HEK293 (cell line): ENCODE results near the gene DNAH11.

ENCODE experiments used
- ATF2 ChIP-seq: fragments of 450-650 bp; formaldehyde crosslinking; IDR thresholded peaks from 2 replicates; pipeline ENCODE4 v1.5.1; 2016; ENCODE audit warnings: missing biosample characterization, missing genetic modification characterization, low read depth
- CTCF ChIP-seq: fragments of 450-650 bp; formaldehyde crosslinking; IDR thresholded peaks from 2 replicates; pipeline ENCODE4 v1.5.1; 2016; ENCODE audit warnings: missing biosample characterization, missing genetic modification characterization
- EGR2 ChIP-seq: fragments of 450-650 bp; formaldehyde crosslinking; IDR thresholded peaks from 2 replicates; pipeline ENCODE4 v1.5.1; 2016; ENCODE audit warnings: low read depth, missing biosample characterization, missing genetic modification characterization
- GLIS1 ChIP-seq: fragments of 450-650 bp; formaldehyde crosslinking; IDR thresholded peaks from 2 replicates; pipeline ENCODE4 v1.5.1; 2016; ENCODE audit warnings: missing biosample characterization, missing genetic modification characterization
- KLF17 ChIP-seq: fragments of 450-650 bp; formaldehyde crosslinking; IDR thresholded peaks from 2 replicates; pipeline ENCODE4 v1.5.1; 2016; ENCODE audit warnings: missing biosample characterization, missing genetic modification characterization
- OSR2 ChIP-seq: fragments of 450-650 bp; formaldehyde crosslinking; IDR thresholded peaks from 2 replicates; pipeline ENCODE4 v1.5.1; 2016; ENCODE audit warnings: missing biosample characterization, missing genetic modification characterization
- PATZ1 ChIP-seq: fragments of 450-650 bp; formaldehyde crosslinking; IDR thresholded peaks from 2 replicates; pipeline ENCODE4 v1.5.1; 2016; ENCODE audit warnings: missing biosample characterization, missing genetic modification characterization
- PRDM6 ChIP-seq: fragments of 450-650 bp; formaldehyde crosslinking; IDR thresholded peaks from 2 replicates; pipeline ENCODE4 v1.5.1; 2017; ENCODE audit warnings: missing biosample characterization, missing genetic modification characterization
- RBAK ChIP-seq: fragments of 450-650 bp; formaldehyde crosslinking; IDR thresholded peaks from 2 replicates; pipeline ENCODE4 v1.5.1; 2016; ENCODE audit warnings: missing biosample characterization, missing genetic modification characterization
- SP2 ChIP-seq: fragments of 450-650 bp; formaldehyde crosslinking; IDR thresholded peaks from 2 replicates; pipeline ENCODE4 v1.5.1; 2016; ENCODE audit warnings: missing biosample characterization, missing genetic modification characterization
- TCF7L2 ChIP-seq: IDR thresholded peaks from 2 replicates; pipeline ENCODE4 v1.6.1; 2011; ENCODE audit warnings: low read depth, mild to moderate bottlenecking, inconsistent platforms, low read length, moderate library complexity, borderline replicate concordance
- ZBTB26 ChIP-seq: fragments of 450-650 bp; formaldehyde crosslinking; optimal IDR thresholded peaks from 2 replicates; pipeline ENCODE3; 2016; ENCODE audit warnings: missing biosample characterization, mild to moderate bottlenecking, missing genetic modification characterization
- ZFP3 ChIP-seq: fragments of 450-650 bp; formaldehyde crosslinking; IDR thresholded peaks from 2 replicates; pipeline ENCODE4 v1.5.1; 2016; ENCODE audit warnings: low read depth, missing biosample characterization, missing genetic modification characterization
- ZNF121 ChIP-seq: fragments of 450-650 bp; formaldehyde crosslinking; IDR thresholded peaks from 2 replicates; pipeline ENCODE4 v1.5.1; 2016; ENCODE audit warnings: missing biosample characterization, missing genetic modification characterization
- ZNF133 ChIP-seq: fragments of 450-650 bp; formaldehyde crosslinking; IDR thresholded peaks from 2 replicates; pipeline ENCODE4 v1.5.1; 2016; ENCODE audit warnings: missing biosample characterization, missing genetic modification characterization
- ZNF155 ChIP-seq: fragments of 450-650 bp; formaldehyde crosslinking; IDR thresholded peaks from 2 replicates; pipeline ENCODE4 v1.5.1; 2016; ENCODE audit warnings: missing biosample characterization, missing genetic modification characterization
- ZNF16 ChIP-seq: fragments of 450-650 bp; formaldehyde crosslinking; IDR thresholded peaks from 2 replicates; pipeline ENCODE4 v1.5.1; 2016; ENCODE audit warnings: low read depth, missing biosample characterization, missing genetic modification characterization
- ZNF169 ChIP-seq: fragments of 450-650 bp; formaldehyde crosslinking; IDR thresholded peaks from 2 replicates; pipeline ENCODE4 v1.5.1; 2016; ENCODE audit warnings: missing biosample characterization, missing genetic modification characterization
- ZNF18 ChIP-seq: fragments of 450-650 bp; formaldehyde crosslinking; IDR thresholded peaks from 2 replicates; pipeline ENCODE4 v1.5.1; 2016; ENCODE audit warnings: missing biosample characterization, missing genetic modification characterization
- ZNF184 ChIP-seq: fragments of 450-650 bp; IDR thresholded peaks from 2 replicates; pipeline ENCODE4 v1.5.1; 2018; ENCODE audit warnings: missing biosample characterization, mild to moderate bottlenecking, missing genetic modification characterization
- ZNF202 ChIP-seq: fragments of 450-650 bp; formaldehyde crosslinking; IDR thresholded peaks from 2 replicates; pipeline ENCODE4 v1.5.1; 2016; ENCODE audit warnings: missing biosample characterization, missing genetic modification characterization, borderline replicate concordance
- ZNF501 ChIP-seq: fragments of 450-650 bp; formaldehyde crosslinking; IDR thresholded peaks from 2 replicates; pipeline ENCODE4 v1.5.1; 2016; ENCODE audit warnings: missing biosample characterization, missing genetic modification characterization
- ZNF529 ChIP-seq: fragments of 450-650 bp; formaldehyde crosslinking; IDR thresholded peaks from 2 replicates; pipeline ENCODE4 v1.5.1; 2017; ENCODE audit warnings: missing genetic modification characterization, missing biosample characterization; ENCODE audit not compliant: insufficient replicate concordance
- ZNF558 ChIP-seq: fragments of 450-650 bp; formaldehyde crosslinking; IDR thresholded peaks from 2 replicates; pipeline ENCODE4 v1.5.1; 2016; ENCODE audit warnings: missing biosample characterization, missing genetic modification characterization
- ZNF629 ChIP-seq: fragments of 450-650 bp; formaldehyde crosslinking; IDR thresholded peaks from 2 replicates; pipeline ENCODE4 v1.5.1; 2017; ENCODE audit warnings: missing biosample characterization, missing genetic modification characterization
- ZNF707 ChIP-seq: fragments of 450-650 bp; formaldehyde crosslinking; IDR thresholded peaks from 2 replicates; pipeline ENCODE4 v1.5.1; 2016; ENCODE audit warnings: missing biosample characterization, missing genetic modification characterization
- ZNF843 ChIP-seq: fragments of 450-650 bp; formaldehyde crosslinking; IDR thresholded peaks from 2 replicates; pipeline ENCODE4 v1.5.1; 2016; ENCODE audit warnings: missing biosample characterization, missing genetic modification characterization
- ZSCAN4 ChIP-seq: fragments of 450-650 bp; formaldehyde crosslinking; IDR thresholded peaks from 2 replicates; pipeline ENCODE4 v1.5.1; 2017; ENCODE audit warnings: missing biosample characterization, missing genetic modification characterization

The DNAH11 gene

GRCh38 chr7:21939136-21939857 is 396.5 kb downstream of the DNAH11 start (continued):
- TF ChIP-seq PRDM6 (tag by site-specific recombination) (peak; percentile 89), GLIS1 (tag by site-specific recombination) (peak; percentile 78), ZNF529 (tag by site-specific recombination) (no peak), RBAK (tag by site-specific recombination) (no peak), ZNF629 (tag by site-specific recombination) (0 out of 2 replicates have a peak, but pooled peaks have one; percentile 15), PATZ1 (no peak), CTCF (no peak), ZNF184 (no peak), ZSCAN4 (no peak), TCF7L2 (0 out of 2 replicates have a peak, but pooled peaks have one; percentile 22), ZNF501 (tag by site-specific recombination) (no peak), ZNF558 (tag by site-specific recombination) (no peak), ZNF202 (tag by site-specific recombination) (no peak), SP2 (tag by site-specific recombination) (no peak), ZNF121 (tag by site-specific recombination) (no peak), OSR2 (peak; percentile 82), KLF17 (tag by site-specific recombination) (no peak), ZNF155 (tag by site-specific recombination) (no peak), ATF2 (tag by site-specific recombination) (no peak), ZNF707 (tag by site-specific recombination) (no peak), ZNF133 (tag by site-specific recombination) (no peak), ZNF16 (tag by site-specific recombination) (no peak), ZNF18 (tag by site-specific recombination) (peak; percentile 88), ZNF843 (peak; percentile 46; the same call in 1 of the 2 replicates), ZNF169 (tag by site-specific recombination) (no peak), ZFP3 (tag by site-specific recombination) (no peak), EGR2 (tag by site-specific recombination) (no peak), ZBTB26 (tag by site-specific recombination) (no peak)
